Measurements from ENCODE around the gene TMEM169. TPM values are rescaled to one million over a fixed set of nuclear protein-coding genes. Genes with fewer than 3 reads are reported as not detected.

Gene TMEM169
- polyA plus RNA-seq, 1 donor from 2014 or later, result 29.6 TPM

GRCh38 chr2:216052420-216052819, 29.3 kb upstream of the TMEM169 start:
- no peak for TF ChIP-seq RAD21 (conservative IDR thresholded peaks at IDR 0.05)
- no peak for TF ChIP-seq CTCF (IDR thresholded peaks at IDR 0.05; ENCODE audit: poor library complexity, severe bottlenecking)
- no peak for TF ChIP-seq POLR2AphosphoS5 (IDR thresholded peaks at IDR 0.05)
- TF ChIP-seq EP300 (conservative IDR thresholded peaks at IDR 0.05; ENCODE audit: poor library complexity, severe bottlenecking), result no peak
- no peak for TF ChIP-seq TAF1 (IDR thresholded peaks at IDR 0.05; ENCODE audit: low read depth)
- Histone ChIP-seq H3K79me2 (replicated peaks; ENCODE audit: insufficient read depth, low read length) (no peaks in the 10 kb centered on the region), H3K9ac (ENCODE audit: low read length) (no peak overlapping the region), H3K9me2 (ENCODE audit: insufficient read depth, low read length) (no peaks in the 10 kb centered on the region), H2AFZ (ENCODE audit: low read depth, low read length) (no peak overlapping the region), H3K36me3 (ENCODE audit: insufficient read depth, low read length) (no peaks in the 10 kb centered on the region), H3K4me3 (ENCODE audit: low read length) (no peak overlapping the region), H4K20me1 (ENCODE audit: insufficient read depth) (no peaks in the 10 kb centered on the region), H3K9me3 (ENCODE audit: low read length) (no peaks in the 10 kb centered on the region), H3K27me3 (ENCODE audit: insufficient read depth, low read depth, low read length) (no peaks in the 10 kb centered on the region), H3K27ac (ENCODE audit: low read length) (no peak overlapping the region), H3K4me2 (ENCODE audit: low read length) (no peak overlapping the region), H3F3A (ENCODE audit: insufficient read depth, low read length, poor library complexity, severe bottlenecking) (no peaks in the 10 kb centered on the region)

DNA sequence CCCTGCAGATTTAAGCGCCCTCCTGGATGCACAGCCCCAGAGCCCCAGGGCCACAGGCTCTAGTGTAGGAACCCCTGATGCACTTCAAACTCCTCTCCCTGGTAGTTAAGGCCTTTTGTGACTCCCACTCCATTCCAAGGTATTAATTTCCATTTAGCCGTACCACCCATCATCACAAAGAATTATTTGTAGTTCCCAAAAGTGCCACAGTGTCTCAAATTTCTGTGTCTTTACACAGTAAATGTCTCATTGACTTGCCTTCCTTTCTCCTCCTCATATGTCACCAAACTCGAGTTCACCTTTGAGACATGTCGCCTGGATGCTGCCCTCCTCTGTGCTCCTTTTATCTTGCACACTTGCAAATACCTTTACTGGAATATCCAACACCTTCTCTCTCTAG, 26.0 kb upstream of the TMEM169 start:
- Histone ChIP-seq H3K27ac (ENCODE audit: low read length) (no peak overlapping the region), H2AFZ (ENCODE audit: low read depth, low read length) (no peak overlapping the region), H3K9ac (ENCODE audit: low read length) (no peak overlapping the region), H3K27me3 (ENCODE audit: insufficient read depth, low read depth, low read length) (no peaks in the 10 kb centered on the region), H3K79me2 (replicated peaks; ENCODE audit: insufficient read depth, low read length) (no peaks in the 10 kb centered on the region), H3K4me3 (ENCODE audit: low read length) (no peak overlapping the region), H3K9me2 (ENCODE audit: insufficient read depth, low read length) (no peaks in the 10 kb centered on the region), H3K9me3 (ENCODE audit: low read length) (no peaks in the 10 kb centered on the region), H3K4me2 (ENCODE audit: low read length) (no peak overlapping the region), H4K20me1 (ENCODE audit: insufficient read depth) (no peaks in the 10 kb centered on the region), H3K36me3 (ENCODE audit: insufficient read depth, low read length) (peaks cover 10% of the 10 kb centered on the region), H3F3A (ENCODE audit: insufficient read depth, low read length, poor library complexity, severe bottlenecking) (no peaks in the 10 kb centered on the region)
- TF ChIP-seq MXI1 (conservative IDR thresholded peaks at IDR 0.05; ENCODE audit: poor library complexity, severe bottlenecking), result no peak
- TF ChIP-seq EZH2 (IDR thresholded peaks at IDR 0.05; ENCODE audit: borderline replicate concordance, insufficient read depth, low read length, poor library complexity, severe bottlenecking), result no peak
- no peak for TF ChIP-seq CTCF (IDR thresholded peaks at IDR 0.05; ENCODE audit: poor library complexity, severe bottlenecking)
- TF ChIP-seq, protein P1, sequence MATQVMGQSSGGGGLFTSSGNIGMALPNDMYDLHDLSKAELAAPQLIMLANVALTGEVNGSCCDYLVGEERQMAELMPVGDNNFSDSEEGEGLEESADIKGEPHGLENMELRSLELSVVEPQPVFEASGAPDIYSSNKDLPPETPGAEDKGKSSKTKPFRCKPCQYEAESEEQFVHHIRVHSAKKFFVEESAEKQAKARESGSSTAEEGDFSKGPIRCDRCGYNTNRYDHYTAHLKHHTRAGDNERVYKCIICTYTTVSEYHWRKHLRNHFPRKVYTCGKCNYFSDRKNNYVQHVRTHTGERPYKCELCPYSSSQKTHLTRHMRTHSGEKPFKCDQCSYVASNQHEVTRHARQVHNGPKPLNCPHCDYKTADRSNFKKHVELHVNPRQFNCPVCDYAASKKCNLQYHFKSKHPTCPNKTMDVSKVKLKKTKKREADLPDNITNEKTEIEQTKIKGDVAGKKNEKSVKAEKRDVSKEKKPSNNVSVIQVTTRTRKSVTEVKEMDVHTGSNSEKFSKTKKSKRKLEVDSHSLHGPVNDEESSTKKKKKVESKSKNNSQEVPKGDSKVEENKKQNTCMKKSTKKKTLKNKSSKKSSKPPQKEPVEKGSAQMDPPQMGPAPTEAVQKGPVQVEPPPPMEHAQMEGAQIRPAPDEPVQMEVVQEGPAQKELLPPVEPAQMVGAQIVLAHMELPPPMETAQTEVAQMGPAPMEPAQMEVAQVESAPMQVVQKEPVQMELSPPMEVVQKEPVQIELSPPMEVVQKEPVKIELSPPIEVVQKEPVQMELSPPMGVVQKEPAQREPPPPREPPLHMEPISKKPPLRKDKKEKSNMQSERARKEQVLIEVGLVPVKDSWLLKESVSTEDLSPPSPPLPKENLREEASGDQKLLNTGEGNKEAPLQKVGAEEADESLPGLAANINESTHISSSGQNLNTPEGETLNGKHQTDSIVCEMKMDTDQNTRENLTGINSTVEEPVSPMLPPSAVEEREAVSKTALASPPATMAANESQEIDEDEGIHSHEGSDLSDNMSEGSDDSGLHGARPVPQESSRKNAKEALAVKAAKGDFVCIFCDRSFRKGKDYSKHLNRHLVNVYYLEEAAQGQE (IDR thresholded peaks at IDR 0.05; ENCODE audit: borderline replicate concordance), result no peak
- no peak for TF ChIP-seq TAF1 (IDR thresholded peaks at IDR 0.05; ENCODE audit: low read depth)
- TF ChIP-seq POLR2AphosphoS5 (IDR thresholded peaks at IDR 0.05), result no peak
- no peak for TF ChIP-seq EP300 (conservative IDR thresholded peaks at IDR 0.05; ENCODE audit: poor library complexity, severe bottlenecking)
- no peak for TF ChIP-seq RAD21 (conservative IDR thresholded peaks at IDR 0.05)
- TF ChIP-seq SMC3 (conservative IDR thresholded peaks at IDR 0.05; ENCODE audit: poor library complexity), result no peak

Data from neural cell (in vitro differentiated cells).